Measurements from ENCODE around the gene RFX2. TPM values are rescaled to one million over a fixed set of nuclear protein-coding genes. Genes with fewer than 3 reads are reported as not detected.

RFX2 gene
- total RNA-seq, 3 donors from 2014 or later: 6.1 to 16.2 (median 9.2) TPM

- Histone ChIP-seq H3K27me3 (no peaks in the 10 kb centered on the region), H3K36me3 (no peaks in the 10 kb centered on the region), H3K27ac (no peak overlapping the region), H3K4me3 (no peak overlapping the region), H3K4me1 (no peaks in the 10 kb centered on the region), H3K9me3 (no peaks in the 10 kb centered on the region)
- TF ChIP-seq POLR2AphosphoS5 (IDR thresholded peaks at IDR 0.05) (no peak), POLR2A (IDR thresholded peaks at IDR 0.05) (no peak), CTCF (IDR thresholded peaks at IDR 0.05) (no peak)
- intact Hi-C loops (cut with DNase I; ENCODE audit: low total_unique reads): loop anchor here (10.0 kb wide), 1 partner anchor 91 kb away; the partner anchor contains the start of gene ACSBG2
- DNase-seq (ENCODE audit: low spot score in 2 of 2): peak in 1 of 2 donors; percentile 28
Observed at GRCh38 chr19:6044056-6044805, 66.1 kb downstream of the RFX2 start.

GRCh38 chr19:6042776-6043726 lies 67.2 kb downstream of the RFX2 start:
- no peaks in the 10 kb centered on the region for H3K9me3 ChIP-seq
- no peak overlapping the region for H3K27ac ChIP-seq
- no peak overlapping the region for H3K4me3 ChIP-seq
- no peaks in the 10 kb centered on the region for H3K4me1 ChIP-seq
- peak in 1 of 2 donors; percentile 24 for DNase-seq (ENCODE audit: low spot score in 2 of 2)
- no peaks in the 10 kb centered on the region for H3K36me3 ChIP-seq
- intact Hi-C loops (cut with DNase I; ENCODE audit: low total_unique reads): loop anchor here (10.0 kb wide), 1 partner anchor 92 kb away; the partner anchor contains the start of gene ACSBG2
- H3K27me3 ChIP-seq: no peaks in the 10 kb centered on the region
- TF ChIP-seq CTCF (IDR thresholded peaks at IDR 0.05) (no peak), POLR2AphosphoS5 (IDR thresholded peaks at IDR 0.05) (no peak), POLR2A (IDR thresholded peaks at IDR 0.05) (no peak)

- Histone ChIP-seq H3K36me3 (no peaks in the 10 kb centered on the region), H3K9me3 (no peaks in the 10 kb centered on the region), H3K4me1 (no peaks in the 10 kb centered on the region), H3K27ac (no peak overlapping the region), H3K27me3 (no peaks in the 10 kb centered on the region), H3K4me3 (no peak overlapping the region)
- DNase-seq (ENCODE audit: low spot score in 2 of 2): peak in 1 of 2 donors; percentile 33
- intact Hi-C loops (cut with DNase I; ENCODE audit: low total_unique reads): loop anchor here (10.0 kb wide), 1 partner anchor 93 kb away; the partner anchor contains the start of gene ACSBG2
- TF ChIP-seq POLR2A (IDR thresholded peaks at IDR 0.05) (no peak), CTCF (IDR thresholded peaks at IDR 0.05) (no peak), POLR2AphosphoS5 (IDR thresholded peaks at IDR 0.05) (no peak)
Observed at GRCh38 chr19:6041991-6042481, 68.3 kb downstream of the RFX2 start.

- no peak overlapping the region for H3K27ac ChIP-seq
- no peak overlapping the region for H3K4me3 ChIP-seq
- no peaks in the 10 kb centered on the region for H3K9me3 ChIP-seq
- H3K36me3 ChIP-seq: no peaks in the 10 kb centered on the region
- TF ChIP-seq CTCF (IDR thresholded peaks at IDR 0.05): no peak
- TF ChIP-seq POLR2A (IDR thresholded peaks at IDR 0.05): no peak
- TF ChIP-seq POLR2AphosphoS5 (IDR thresholded peaks at IDR 0.05): no peak
- no peaks in the 10 kb centered on the region for H3K4me1 ChIP-seq
- H3K27me3 ChIP-seq: no peaks in the 10 kb centered on the region
- peak in 1 of 2 donors; percentile 14 for DNase-seq (ENCODE audit: low spot score in 2 of 2)
- intact Hi-C loops (cut with DNase I; ENCODE audit: low total_unique reads): loop anchor here (10.0 kb wide), 1 partner anchor 94 kb away; the partner anchor contains the start of gene ACSBG2
Observed at GRCh38 chr19:6041071-6041470, 69.2 kb downstream of the RFX2 start.

All from breast epithelium (tissue), 4 donors.